RPMI7951 (cell line): Measurements from ENCODE around the gene DNM1. TPM values are rescaled to one million over a fixed set of nuclear protein-coding genes. Genes with fewer than 3 reads are reported as not detected.

Experiments
- total RNA-seq: library from RNA; depleted of rRNA; stranded (reverse); fragments of >200 nt; shearing (Covaris generic); gene quantifications from 2 replicates; pipeline ENCODE4 v1.2.3, GENCODE V29; 2014; rRNA removed

Gene DNM1
- total RNA-seq, 1 experiment from 2014 or later: 16.1 TPM

Other genes with a start within 250 kb of the DNM1 start
- gene EEIG1, start 222.4 kb upstream of the DNM1 start, total RNA-seq: 2.8 and 5.4 TPM in 2 replicates
- gene NAIF1, start 136.1 kb upstream of the DNM1 start, total RNA-seq: 7.7 and 7.8 TPM in 2 replicates
- gene SLC25A25, start 135.1 kb upstream of the DNM1 start, total RNA-seq: 4.6 and 8.5 TPM in 2 replicates
- gene PTGES2, start 75.7 kb upstream of the DNM1 start, total RNA-seq: 28.5 and 37.2 TPM in 2 replicates
- gene LCN2, start 53.9 kb upstream of the DNM1 start, total RNA-seq: not detected in 2 replicates
- 97.3 and 128 TPM in 2 replicates for gene BBLN, start 43.1 kb upstream of the DNM1 start, total RNA-seq
- 28.3 and 37.0 TPM in 2 replicates for gene CIZ1, start 11.8 kb upstream of the DNM1 start, total RNA-seq
- gene GOLGA2, start 72.6 kb downstream of the DNM1 start, total RNA-seq: 37.4 and 41.5 TPM in 2 replicates
- gene SWI5, start 72.9 kb downstream of the DNM1 start, total RNA-seq: 63.6 and 68.2 TPM in 2 replicates
- gene TRUB2, start 119.1 kb downstream of the DNM1 start, total RNA-seq: 9.3 and 14.4 TPM in 2 replicates
- 39.4 and 43.6 TPM in 2 replicates for gene COQ4, start 119.5 kb downstream of the DNM1 start, total RNA-seq
- 19.2 and 22.1 TPM in 2 replicates for gene SLC27A4, start 137.1 kb downstream of the DNM1 start, total RNA-seq
- gene URM1, start 168.0 kb downstream of the DNM1 start, total RNA-seq: 33.2 and 36.2 TPM in 2 replicates
- gene CERCAM, start 217.5 kb downstream of the DNM1 start, total RNA-seq: 70.6 and 72.0 TPM in 2 replicates